Transverse colon (tissue), 4 donors: ENCODE results near the gene EBNA1BP2. TPM values are rescaled to one million over a fixed set of nuclear protein-coding genes. Genes with fewer than 3 reads are reported as not detected.

ENCODE experiments used
- DNase-seq: peaks from one replicate; pipeline ENCODE4 v3.0.0-alpha.2; 2019
- H3K27ac ChIP-seq, 4 donors: fragments of 200-600 bp; sonication (generic); 2 replicates each; pipeline ENCODE4 v1.5.1; 2016 to 2018; ENCODE audit warnings: inconsistent platforms in 4 of 4
- H3K27me3 ChIP-seq: fragments of 200-600 bp; sonication (generic); 2 replicates; pipeline ENCODE4 v1.5.1; 2017; ENCODE audit warnings: inconsistent platforms
- H3K36me3 ChIP-seq, 4 donors: fragments of 200-600 bp; sonication (generic); 2 replicates each; pipeline ENCODE4 v1.5.1; 2017 to 2019; ENCODE audit warnings: inconsistent platforms in 4 of 4
- H3K4me1 ChIP-seq, 4 donors: fragments of 200-600 bp; sonication (generic); 2 replicates each; pipeline ENCODE4 v1.5.1; 2017 to 2020; ENCODE audit warnings: inconsistent platforms in 4 of 4
- H3K4me3 ChIP-seq, 4 donors: fragments of 200-600 bp; sonication (generic); 1 replicate in 1 of 4; 2 replicates in 3 of 4; pipeline versions ENCODE4 v1.5.1 to v1.6.1; 2017 to 2019; ENCODE audit warnings: inconsistent platforms in 4 of 4
- H3K9me3 ChIP-seq, 2 donors: fragments of 200-600 bp; sonication (generic); 2 replicates each; pipeline ENCODE4 v1.5.1; 2017 to 2019; ENCODE audit warnings: inconsistent platforms in 2 of 2
- CTCF ChIP-seq, 5 experiments: fragments of 200-600 bp in 3 of 5; fragments of 450-650 bp in 2 of 5; sonication (generic) in 3 of 5; IDR thresholded peaks; 1 replicate in 2 of 5; 2 replicates in 3 of 5; pipeline ENCODE4 v1.5.1; 2016 to 2017; ENCODE audit warnings: antibody characterized with exemption in 5 of 5, inconsistent platforms in 3 of 5, mild to moderate bottlenecking in 2 of 5, moderate library complexity in 1 of 5
- EP300 ChIP-seq: sonication (generic); formaldehyde crosslinking; IDR thresholded peaks from one replicate; pipeline ENCODE4 v1.6.1; 2017; ENCODE audit warnings: antibody characterized with exemption, low read depth
- POLR2A ChIP-seq: fragments of 450-650 bp; IDR thresholded peaks from one replicate; pipeline ENCODE4 v1.6.1; 2016; ENCODE audit warnings: antibody characterized with exemption, mild to moderate bottlenecking, moderate library complexity
- POLR2AphosphoS5 ChIP-seq, 3 donors: sonication (generic); formaldehyde crosslinking; IDR thresholded peaks; one replicate each; pipeline ENCODE4 v1.6.1; 2016; ENCODE audit warnings: antibody characterized with exemption in 3 of 3
- WGBS, 2 donors: methylation state at CpG; one replicate each; pipeline ENCODE4 v1.1.5; 2018; ENCODE audit warnings: low coverage in 1 of 2; 5-methylcytosine and 5-hydroxymethylcytosine counted together
- in situ Hi-C, 4 donors: fragments of 200-750 bp; cut with MboI; loops; one replicate each; pipeline versions ENCODE4 v1.15.0 to v1.15.1; 2017; ENCODE audit warnings: low sequenced_read_pairs in 3 of 4, low pct_ligation_motif_present in 1 of 4, low pct_unique_long_range_greater_than_20kb in 1 of 4
- intact Hi-C: fragments of 100-400 bp; cut with DNase I; formaldehyde crosslinking; loops from one replicate; pipeline ENCODE4 v1.15.1; 2023; ENCODE audit warnings: low total_unique reads
- total RNA-seq, 4 donors: library from RNA; depleted of rRNA; stranded (reverse); fragments of >200 nt; gene quantifications; one replicate each; pipeline ENCODE4 v1.1.0, GENCODE V29; 2016

EBNA1BP2 gene
- total RNA-seq, 4 donors from 2014 or later = 12.5 to 35.5 (median 30.1) TPM

DNA sequence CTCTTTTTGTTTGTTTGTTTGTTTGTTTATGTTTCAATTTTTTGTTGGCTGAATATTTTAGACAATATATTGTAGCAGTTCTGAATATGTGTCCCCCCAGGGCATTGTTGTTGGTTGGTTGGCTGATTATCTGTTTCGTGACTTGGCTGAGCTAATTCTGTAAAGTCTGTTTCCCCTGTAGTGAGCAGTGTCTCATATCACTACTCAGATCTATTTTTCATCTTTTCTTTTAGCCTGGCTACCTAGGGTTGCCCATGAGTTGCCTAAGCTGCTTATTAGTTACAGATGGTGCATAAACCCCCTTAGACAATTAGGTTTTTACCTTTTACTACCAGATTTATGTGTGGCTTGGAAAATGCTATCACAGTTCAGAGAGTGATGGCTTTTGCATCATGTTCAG, 32.3 kb upstream of the EBNA1BP2 start:
- no peak overlapping the region for H3K27ac ChIP-seq
- H3K9me3 ChIP-seq = no peaks in the 10 kb centered on the region
- in situ Hi-C loops (no loop called here), intact Hi-C loops (no loop called here)
- no peak overlapping the region for H3K4me3 ChIP-seq
- TF ChIP-seq EP300 = no peak
- no peak for TF ChIP-seq POLR2A
- TF ChIP-seq CTCF (IDR thresholded peaks at IDR 0.05) = no peak
- no peak for TF ChIP-seq POLR2AphosphoS5 (IDR thresholded peaks at IDR 0.05)
- H3K27me3 ChIP-seq = no peaks in the 10 kb centered on the region
- H3K36me3 ChIP-seq = no peaks in the 10 kb centered on the region
- H3K4me1 ChIP-seq = peaks cover 0 to 12% (median 5%) of the 10 kb centered on the region in 4 donors
- 69% methylated on average over 1 of the region's 1 CpG; no CpG with 5 or more reads in 1 of the 2 donors for WGBS, 2 donors
- no peak for DNase-seq

DNA sequence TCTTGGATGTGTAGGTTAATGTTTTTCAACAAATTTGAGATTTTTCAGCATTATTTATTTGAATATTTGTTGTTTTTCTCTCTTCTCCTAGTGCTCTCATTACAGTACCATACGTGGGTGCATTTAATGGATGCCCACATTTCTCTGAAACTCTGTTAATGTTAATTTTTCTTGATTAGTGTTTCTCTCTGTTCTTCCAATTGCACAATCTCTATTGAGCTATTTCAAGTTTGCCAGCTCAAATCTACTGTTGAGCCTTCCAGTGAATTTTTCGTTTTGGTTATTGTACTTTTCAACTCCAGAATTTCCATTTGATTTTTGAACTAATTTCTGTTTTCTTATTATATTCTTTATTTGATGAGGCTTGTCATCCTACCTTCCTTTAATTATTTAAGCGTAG, 31.8 kb upstream of the EBNA1BP2 start:
- Histone ChIP-seq H3K4me1 (peaks cover 0 to 12% (median 5%) of the 10 kb centered on the region in 4 donors), H3K27ac (no peak overlapping the region), H3K9me3 (no peaks in the 10 kb centered on the region), H3K36me3 (no peaks in the 10 kb centered on the region), H3K4me3 (no peak overlapping the region), H3K27me3 (no peaks in the 10 kb centered on the region)
- in situ Hi-C loops = no loop called here
- WGBS, 2 donors = 93 to 96% methylated on average over 3 of the region's 3 CpGs
- TF ChIP-seq POLR2A = no peak
- no peak for DNase-seq
- intact Hi-C loops = no loop called here

GRCh38 chr1:43199093-43199726, 27.1 kb upstream of the EBNA1BP2 start:
- H3K9me3 ChIP-seq = no peaks in the 10 kb centered on the region
- TF ChIP-seq POLR2AphosphoS5 (IDR thresholded peaks at IDR 0.05) (no peak), POLR2A (no peak), EP300 (no peak), CTCF (IDR thresholded peaks at IDR 0.05) (no peak)
- no peak overlapping the region for H3K27ac ChIP-seq
- peaks cover 8% of the 10 kb centered on the region for H3K27me3 ChIP-seq
- H3K4me1 ChIP-seq = no peaks in the 10 kb centered on the region
- no peak for DNase-seq
- intact Hi-C loops (no loop called here), in situ Hi-C loops (no loop called here)
- H3K36me3 ChIP-seq = no peaks in the 10 kb centered on the region
- WGBS, 2 donors = 7 to 61% methylated on average over 2 to 8 of the region's 8 CpGs
- H3K4me3 ChIP-seq = no peak overlapping the region

DNA sequence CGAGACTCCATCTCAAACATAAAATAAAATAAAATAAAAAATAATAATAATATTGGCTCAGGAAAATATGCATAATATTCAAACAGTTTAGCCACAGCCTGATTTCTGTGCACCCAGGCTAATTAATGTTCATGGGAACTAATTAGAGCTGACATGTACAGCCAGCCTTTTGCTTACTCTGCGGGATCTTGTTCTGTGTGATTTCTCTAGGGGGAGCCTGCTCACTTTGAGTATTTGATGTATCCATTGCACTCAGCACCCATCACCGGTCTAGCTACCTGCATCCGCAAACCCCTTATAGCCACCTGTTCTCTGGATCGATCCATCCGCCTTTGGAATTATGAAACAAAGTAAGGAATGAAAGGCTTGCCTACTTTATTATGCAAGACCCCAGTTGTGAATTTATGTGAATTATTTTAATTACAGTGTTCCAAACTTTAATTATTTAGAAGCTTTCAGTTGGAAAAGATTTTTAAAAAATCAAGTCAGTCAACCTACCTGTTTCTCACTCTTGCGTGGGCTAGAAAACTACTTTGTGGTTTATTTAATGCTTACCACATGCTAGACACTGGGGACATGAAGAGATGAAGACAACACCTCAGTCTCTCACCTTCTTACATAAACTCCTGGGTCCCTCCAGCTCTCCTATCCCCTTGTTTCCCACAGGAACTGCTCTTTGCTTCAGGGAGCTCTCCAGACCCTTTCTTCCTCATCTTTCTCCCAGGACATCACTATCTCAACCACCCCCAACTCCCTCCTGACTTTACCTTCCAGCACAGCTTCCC, 25.4 kb upstream of the EBNA1BP2 start:
- DNase-seq = no peak
- TF ChIP-seq EP300 = no peak
- no peak for TF ChIP-seq CTCF (IDR thresholded peaks at IDR 0.05)
- TF ChIP-seq POLR2A = no peak
- no peak for TF ChIP-seq POLR2AphosphoS5 (IDR thresholded peaks at IDR 0.05)
- Histone ChIP-seq H3K27ac (no peak overlapping the region), H3K4me3 (no peak overlapping the region), H3K9me3 (no peaks in the 10 kb centered on the region), H3K27me3 (peaks cover 18% of the 10 kb centered on the region), H3K4me1 (no peaks in the 10 kb centered on the region), H3K36me3 (no peaks in the 10 kb centered on the region)
- 85 to 90% methylated on average over 7 of the region's 7 CpGs for WGBS, 2 donors
- in situ Hi-C loops (no loop called here), intact Hi-C loops (no loop called here)
